ENCODE data around the gene GABBR2.
"Not testable (repeated sequence)": the region's sequence is repeated elsewhere in the genome, so short reads cannot be mapped to it uniquely, and the experiment has no call there.

Gene GABBR2

DNA sequence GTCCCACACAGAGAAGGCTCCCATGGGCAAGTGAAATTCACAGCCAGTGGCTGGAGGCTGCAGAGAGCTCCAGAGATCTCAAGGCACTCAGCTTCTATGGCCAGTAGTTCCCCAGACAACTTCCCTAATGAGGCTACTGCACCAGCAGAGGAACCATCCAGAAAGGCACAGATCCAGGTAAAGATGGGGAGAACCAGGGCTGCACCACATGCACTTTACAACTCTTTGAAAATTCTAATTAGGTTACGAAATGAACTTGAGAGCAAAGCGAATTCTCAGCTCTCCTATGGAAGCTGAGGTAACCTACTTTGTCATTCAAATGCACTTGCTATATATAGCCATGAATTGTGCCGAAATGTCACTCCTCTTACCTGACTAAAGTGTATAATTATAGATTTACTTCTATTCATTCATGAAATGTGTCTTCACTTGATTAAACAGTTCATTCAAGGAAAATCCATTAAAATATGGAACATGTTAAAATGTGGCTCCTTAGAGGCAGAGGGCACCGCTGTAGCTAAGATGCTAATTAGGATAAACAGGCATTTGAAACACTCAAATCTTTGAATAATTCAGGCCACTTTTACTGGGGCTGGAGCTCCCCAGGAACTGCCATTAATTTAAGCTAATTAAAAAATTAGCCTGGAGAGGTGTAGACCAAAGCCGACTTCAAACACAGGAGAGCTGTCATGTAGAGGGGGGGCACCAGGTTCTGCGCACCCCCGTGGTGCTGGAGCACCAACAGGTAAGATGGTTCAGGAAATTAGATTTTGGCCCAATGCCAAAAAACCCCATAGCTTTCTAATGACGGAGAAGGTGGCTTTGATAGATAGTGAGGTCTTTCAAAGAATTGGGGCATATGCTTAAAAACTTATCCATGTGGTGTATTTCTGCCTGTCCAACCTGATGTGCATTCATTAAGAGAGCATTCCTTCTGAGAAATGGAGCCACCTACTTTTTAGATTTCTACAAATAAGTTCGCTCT is 204.1 kb downstream of the GABBR2 start:
- DNase-seq: no peak

DNA sequence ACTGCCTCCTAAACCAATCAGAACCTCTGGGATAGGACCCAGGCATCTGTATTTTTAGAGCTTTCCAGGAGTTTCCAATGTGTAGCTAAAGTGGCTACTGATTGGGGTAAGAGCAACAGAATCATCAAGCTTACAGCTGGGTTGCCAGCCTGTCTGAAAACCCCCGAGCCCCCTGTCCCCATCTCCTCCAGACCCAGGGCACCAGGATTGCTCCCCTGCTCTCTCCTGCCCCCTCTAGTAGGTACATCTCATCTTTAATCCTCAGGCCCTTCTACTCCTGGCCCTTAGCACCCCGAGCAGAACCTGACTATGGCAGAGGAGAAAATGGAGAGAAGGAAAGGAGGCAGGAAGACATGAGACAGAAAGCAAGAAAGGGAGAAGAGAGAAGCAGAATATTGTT is 204.9 kb downstream of the GABBR2 start:
- no peak for DNase-seq

DNA sequence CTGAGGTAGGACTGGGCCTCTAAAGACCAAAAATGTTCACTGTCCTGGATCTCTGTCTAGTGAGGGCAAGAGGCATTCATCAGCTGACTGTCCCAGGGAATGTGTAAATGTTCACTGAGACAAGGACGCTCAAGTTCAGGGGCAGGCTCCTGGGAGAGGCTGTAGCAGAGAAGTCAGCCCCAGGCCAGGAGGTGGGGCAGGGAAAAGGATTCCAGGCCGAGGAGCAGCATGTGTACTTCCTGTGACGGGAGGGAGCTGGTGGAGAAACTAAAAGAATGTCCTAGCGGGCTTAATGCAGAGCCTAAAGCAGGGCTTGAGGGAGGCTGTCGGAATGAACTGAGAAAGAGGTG is 205.8 kb downstream of the GABBR2 start:
- no peak for DNase-seq

DNA sequence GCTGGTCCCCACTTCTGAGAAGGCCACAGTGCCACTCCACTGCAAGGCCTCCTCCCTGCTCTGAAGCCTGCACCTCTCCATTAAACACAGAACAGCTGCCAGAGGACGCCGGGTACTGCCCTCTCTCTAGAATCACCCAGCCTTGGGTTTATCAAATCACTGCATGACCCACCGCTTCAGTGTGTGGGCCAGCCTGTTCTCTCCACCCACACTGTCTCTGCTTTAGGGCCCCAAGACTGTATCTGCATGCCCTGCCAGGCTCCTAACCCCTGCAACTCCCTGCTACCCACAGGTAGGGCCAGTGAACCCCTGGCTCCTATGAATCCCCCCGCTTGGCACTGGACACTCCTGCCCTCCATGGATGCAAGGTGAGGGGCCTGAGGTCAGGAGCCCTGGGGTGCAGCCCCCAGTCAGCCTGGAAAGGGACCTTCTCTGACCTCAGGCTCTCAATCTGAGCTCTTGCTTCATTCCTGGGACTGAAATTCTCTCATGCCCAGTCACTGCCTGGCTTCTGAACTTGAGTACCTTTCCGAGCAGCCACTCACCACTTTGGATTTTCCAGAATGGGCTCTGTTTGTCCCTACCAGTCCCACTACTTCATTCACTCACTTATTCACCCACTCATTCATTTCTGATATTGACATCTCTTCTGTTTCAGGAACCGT is 206.3 kb downstream of the GABBR2 start:
- no peak for DNase-seq

DNA sequence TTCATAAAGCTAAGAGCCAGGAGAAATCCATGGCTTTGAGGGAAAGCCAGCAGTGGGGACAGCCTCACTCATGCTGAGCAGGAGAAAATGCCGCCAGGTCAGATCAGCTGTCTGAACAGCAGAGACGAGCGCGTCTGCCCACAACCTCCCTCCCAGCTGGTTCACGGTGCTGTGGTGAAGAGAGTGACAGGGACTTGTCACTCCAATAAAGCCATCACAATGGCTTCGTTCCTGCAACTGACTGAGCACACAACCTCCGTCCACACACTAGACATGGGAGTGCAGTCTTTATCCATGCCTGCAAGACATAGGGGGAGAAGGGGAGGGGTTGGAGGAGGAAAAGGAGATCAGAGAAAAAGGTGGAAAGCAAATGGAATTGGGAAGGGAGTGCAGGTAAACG is 206.9 kb downstream of the GABBR2 start:
- DNase-seq: no peak

DNA sequence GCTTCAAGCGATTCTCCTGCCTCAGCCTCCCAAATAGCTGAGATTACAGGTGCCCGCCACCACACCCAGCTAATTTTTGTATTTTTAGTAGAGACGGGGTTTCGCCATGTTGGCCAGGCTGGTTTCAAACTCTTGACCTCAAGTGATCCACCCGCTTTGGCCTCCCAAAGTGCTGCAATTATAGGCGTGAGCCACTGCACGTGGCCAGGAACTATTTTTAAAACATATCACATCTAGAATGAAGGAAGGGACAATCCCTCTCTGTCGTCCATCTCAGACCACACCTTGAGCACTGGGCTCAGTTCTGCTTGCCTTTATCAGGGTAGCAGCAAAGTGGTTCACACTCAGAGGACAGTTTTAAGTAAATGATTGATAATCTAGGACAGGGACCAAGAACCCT is 207.5 kb downstream of the GABBR2 start:
- DNase-seq: not testable (repeated sequence)

- DNase-seq: no peak
These were observed 208.3 kb downstream of the GABBR2 start for GRCh38 chr9:98500337-98500919.

DNA sequence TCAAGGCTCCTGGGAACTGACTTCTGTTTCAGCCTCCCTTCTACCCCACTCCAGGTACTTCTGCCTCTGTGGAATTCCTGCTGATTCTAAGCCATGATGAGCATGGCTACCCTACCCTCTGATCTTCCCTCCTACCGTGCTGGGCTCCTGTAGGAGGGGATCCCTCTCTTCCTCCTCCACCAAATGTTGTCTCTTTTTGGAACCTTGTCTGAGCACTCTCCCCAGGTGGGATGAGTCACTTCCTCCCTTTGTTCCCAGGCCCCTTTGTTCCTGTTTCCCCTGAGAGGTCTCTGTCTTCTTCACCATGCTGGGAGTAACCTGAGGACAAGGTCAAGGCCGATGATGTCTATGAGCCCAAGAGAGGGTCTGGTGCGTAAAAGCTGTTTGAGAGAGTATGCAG is 213.2 kb downstream of the GABBR2 start:
- no peak for DNase-seq

- no peak for DNase-seq
These were observed 213.9 kb downstream of the GABBR2 start for GRCh38 chr9:98494852-98495251.

GRCh38 chr9:98491828-98492227 is 216.9 kb downstream of the GABBR2 start:
- no peak for DNase-seq

- DNase-seq: no peak
These were observed 217.5 kb downstream of the GABBR2 start for GRCh38 chr9:98491231-98491651.

GRCh38 chr9:98488571-98489312 is 220.0 kb downstream of the GABBR2 start:
- DNase-seq: no peak

GRCh38 chr9:98485706-98486105 is 223.0 kb downstream of the GABBR2 start:
- DNase-seq: no peak

GRCh38 chr9:98484162-98484561 is 224.6 kb downstream of the GABBR2 start:
- DNase-seq: no peak

DNA sequence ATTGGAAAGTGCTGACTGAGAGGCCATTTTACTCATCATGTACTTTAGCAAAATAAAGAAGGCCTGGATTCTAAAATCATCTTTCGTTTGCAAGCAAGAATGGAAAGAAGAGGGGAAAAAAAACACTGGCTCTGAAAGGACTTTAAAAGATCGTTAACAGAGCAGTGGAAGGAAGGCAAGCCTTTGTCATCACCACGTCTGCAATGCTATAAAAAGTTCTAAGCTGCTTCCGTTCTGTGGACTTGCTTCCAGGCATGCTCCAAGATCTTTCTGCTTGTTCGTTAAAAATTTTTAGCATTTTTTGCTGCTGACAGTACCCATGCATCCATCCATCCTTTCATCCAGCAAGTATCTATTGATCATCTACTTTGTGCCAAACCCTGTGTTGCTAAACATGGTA is 226.5 kb downstream of the GABBR2 start:
- no peak for DNase-seq

DNA sequence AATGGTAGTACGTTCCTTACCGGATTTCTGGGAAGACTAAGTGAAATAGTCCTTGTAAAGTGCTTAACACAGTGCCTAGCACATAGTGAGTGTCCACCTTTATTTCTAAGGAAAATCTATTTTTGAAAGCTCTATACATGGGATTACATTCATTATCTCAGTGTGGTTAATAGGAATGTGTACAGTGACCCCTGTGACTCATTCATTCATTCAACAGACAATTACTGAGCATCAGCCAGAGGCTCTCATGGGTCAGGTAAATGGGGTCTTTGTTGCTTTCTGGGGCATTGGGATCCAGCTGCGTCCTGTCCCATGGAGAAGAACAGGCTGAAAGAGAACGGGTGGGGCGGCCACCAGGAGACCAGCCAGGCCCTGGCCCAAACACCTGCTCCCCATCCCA is 227.1 kb downstream of the GABBR2 start:
- no peak for DNase-seq

GRCh38 chr9:98479967-98480847 is 228.5 kb downstream of the GABBR2 start:
- DNase-seq: no peak

DNA sequence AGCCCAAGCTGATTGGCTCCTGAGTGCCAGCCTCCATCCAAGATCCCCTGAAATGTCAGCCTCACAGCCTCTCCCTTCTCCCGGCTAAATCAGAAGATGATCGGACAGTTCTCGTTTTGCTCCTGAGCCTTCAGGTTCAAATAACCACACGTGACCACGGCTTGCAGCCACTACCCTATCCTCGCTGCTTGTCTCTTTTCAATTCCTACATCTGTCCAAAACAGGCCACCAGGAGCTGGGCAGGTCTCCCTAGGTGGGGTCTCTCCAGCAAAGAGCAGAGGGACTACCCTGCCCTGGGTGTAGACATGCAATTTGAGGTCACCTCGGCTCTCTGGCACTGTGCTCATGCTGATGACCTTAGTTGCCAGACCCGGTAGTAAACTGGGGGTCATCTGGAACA is 229.3 kb downstream of the GABBR2 start:
- DNase-seq: no peak

DNA sequence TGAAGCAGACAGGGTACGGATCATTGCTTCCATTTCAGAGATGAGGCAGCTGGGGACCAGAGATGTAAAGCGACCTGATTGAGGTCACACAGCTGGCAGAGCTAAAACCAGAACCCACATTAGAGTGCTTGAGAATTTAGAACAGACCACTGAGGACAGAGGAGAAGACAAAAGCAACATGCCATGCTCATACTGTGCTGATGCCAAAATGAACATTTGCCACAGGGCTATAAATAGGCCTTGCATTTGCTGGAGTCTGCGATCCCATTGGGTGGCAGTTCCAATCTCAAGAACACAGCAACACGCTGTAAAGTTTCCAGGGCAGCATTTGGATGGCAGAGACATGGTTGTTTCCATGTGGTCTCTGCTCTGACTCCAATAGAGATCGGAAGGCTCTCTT is 230.9 kb downstream of the GABBR2 start:
- no peak for DNase-seq

- DNase-seq: no peak
These were observed 236.5 kb downstream of the GABBR2 start for GRCh38 chr9:98472216-98472615.

GRCh38 chr9:98471185-98471584 is 237.6 kb downstream of the GABBR2 start:
- DNase-seq: no peak

DNA sequence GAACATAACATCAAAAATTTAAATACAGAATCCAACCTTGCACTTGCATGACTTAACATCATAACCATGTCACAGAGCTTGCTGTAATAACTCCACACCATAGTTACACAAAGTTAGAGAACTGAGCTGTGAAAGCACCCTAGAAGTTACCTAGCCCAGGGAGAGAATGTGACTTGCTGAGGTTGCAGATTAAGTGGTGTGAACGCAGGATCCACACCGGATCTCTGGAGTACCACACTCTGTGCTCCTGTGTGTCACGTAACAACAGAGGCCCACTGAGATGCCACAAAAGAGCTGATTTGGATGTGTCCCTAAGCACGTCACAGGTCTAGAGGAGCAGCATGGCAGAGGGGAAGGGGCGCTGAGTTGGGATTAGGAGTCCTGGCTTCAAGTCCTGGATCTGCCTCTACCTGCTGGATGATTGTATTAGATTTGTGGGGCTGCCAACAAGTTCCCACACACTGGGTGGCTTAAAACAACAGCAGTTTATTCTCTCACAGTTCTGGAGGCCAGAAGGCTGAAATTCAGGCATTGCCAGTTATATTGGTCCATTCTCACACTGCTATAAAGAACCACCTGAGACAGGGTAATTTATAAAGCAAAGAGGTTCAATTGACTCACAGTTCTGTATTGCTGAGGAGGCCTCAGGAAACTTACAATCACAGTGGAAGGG is 240.0 kb downstream of the GABBR2 start:
- no peak for DNase-seq
